ENCODE data around the gene IMPG2.

IMPG2 gene

DNA sequence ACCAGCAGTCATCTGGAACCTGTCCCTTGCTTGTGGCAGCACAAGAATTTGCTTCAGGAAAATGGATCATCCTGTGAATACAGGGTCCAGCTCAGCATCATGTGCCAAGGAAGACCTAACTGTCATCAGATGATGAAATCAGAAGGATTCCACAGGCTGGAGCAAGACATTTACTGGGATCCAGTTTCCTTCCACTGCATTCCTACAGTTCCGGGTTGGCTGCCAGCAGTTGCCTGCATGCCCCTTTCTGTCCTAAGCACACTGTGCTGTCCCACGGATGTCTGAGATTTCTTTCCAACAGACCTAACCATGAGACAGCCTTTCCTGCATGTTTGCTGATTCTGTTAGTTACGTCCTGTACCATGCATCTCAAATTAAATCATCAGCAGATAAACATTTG, 140.7 kb downstream of the IMPG2 start:
- DNase-seq: no peak

DNA sequence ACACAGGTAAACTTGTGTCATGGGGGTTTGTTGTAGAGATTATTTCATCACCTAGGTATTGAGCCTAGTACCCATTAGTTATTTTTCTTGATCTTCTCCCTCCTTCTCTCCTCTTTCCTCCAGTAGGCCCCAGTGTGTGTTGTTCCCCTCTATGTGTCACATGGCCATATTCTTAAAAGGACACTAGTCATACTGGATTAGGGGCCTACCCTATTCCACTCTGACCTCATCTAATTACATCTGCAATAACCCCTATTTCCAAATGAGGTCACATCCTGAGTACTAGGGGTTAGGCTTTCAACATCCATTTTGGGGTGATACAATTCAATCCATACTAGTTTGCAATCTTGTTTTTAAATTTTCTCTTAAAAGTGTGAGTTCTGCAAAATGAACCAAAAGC, 142.8 kb downstream of the IMPG2 start:
- no peak for DNase-seq
